ENCODE measurements around the gene TECR. TPM values are rescaled to one million over a fixed set of nuclear protein-coding genes. Genes with fewer than 3 reads are reported as not detected.

Gene TECR
- polyA plus RNA-seq, 4 donors, result 64.8 to 153 (median 142) TPM

- no peak for DNase-seq (ENCODE audit: low read depth in 4 of 4, low spot score in 3 of 4)
Observed at GRCh38 chr19:14507704-14508542, 21.5 kb upstream of the TECR start.

GRCh38 chr19:14510311-14511228 is 18.8 kb upstream of the TECR start:
- no peak for DNase-seq (ENCODE audit: low read depth in 4 of 4, low spot score in 3 of 4)

DNA sequence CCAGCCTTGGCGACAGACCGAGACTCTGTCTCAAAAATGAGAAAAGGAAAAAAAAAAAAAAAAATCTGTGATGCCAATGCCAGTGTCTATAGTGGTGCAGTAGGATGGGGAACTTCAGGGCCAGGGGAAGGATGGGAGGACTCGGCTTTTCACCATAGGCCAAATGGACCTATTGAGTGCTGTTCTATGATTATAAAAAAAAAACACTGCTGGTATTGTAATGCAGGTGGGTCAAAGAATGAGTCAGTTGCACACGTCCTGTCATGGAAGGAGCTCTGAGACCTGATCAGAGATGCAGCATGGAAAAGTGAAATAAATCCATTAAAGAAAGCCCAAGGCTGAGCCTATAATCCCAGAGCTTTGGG is 18.2 kb upstream of the TECR start:
- no peak for DNase-seq (ENCODE audit: low read depth in 4 of 4, low spot score in 3 of 4)

DNA sequence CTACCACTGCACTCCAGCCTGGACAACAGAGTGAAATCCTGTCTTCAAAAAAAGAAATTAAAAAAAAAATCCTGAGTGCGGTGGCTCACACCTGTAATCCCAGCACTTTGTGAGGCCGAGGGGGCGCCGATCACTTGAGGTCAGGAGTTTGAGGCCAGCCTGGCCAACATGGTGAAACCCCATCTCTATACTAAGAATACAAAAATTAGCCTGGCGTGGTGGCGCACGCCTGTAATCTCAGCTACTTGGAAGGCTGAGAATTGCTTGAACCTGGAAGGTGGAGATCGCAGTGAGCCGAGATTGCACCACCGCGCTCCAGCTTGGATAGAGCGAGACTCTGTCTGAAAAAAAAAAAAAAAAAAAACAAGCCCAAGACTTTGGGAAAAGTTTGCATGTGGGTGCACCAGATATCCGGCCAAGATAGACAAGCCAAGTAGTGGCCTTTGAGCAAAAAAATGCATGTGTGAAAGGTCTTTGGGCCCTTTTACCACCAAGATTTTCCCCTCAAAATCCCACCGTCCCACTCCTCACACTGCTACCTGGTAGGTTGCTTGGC is 16.9 kb upstream of the TECR start:
- no peak for DNase-seq (ENCODE audit: low read depth in 4 of 4, low spot score in 3 of 4)

GRCh38 chr19:14514215-14514863 is 15.1 kb upstream of the TECR start:
- DNase-seq (ENCODE audit: low read depth in 4 of 4, low spot score in 3 of 4), result no peak

GRCh38 chr19:14515501-14516047 is 13.8 kb upstream of the TECR start:
- no peak for DNase-seq (ENCODE audit: low read depth in 4 of 4, low spot score in 3 of 4)

DNA sequence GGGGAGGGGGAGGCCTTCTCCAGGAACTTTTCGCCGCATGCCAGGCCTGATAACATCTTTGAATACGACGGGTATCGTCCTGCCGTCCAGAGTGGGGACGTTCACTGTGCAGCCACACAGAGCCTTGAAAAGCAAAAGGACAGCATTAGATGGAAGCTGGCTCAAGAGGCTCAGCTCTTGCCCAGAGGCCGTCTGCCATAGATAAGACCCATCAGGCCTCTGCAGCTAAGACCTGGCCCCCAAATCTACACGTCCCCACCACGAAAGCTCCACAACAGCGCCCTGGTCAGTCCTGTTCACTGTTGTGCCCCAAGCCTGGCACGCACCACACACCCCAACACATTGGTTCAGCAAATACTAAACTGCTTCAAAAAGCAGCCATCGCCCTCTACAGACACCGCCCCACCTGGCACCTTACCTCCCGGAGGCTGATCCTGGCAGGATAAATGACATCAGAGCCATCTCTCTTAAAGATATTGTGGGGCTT is 13.3 kb upstream of the TECR start:
- DNase-seq (ENCODE audit: low read depth in 4 of 4, low spot score in 3 of 4), result no peak

- no peak for DNase-seq (ENCODE audit: low read depth in 4 of 4, low spot score in 3 of 4)
Observed at GRCh38 chr19:14516746-14517438, 12.5 kb upstream of the TECR start.

DNA sequence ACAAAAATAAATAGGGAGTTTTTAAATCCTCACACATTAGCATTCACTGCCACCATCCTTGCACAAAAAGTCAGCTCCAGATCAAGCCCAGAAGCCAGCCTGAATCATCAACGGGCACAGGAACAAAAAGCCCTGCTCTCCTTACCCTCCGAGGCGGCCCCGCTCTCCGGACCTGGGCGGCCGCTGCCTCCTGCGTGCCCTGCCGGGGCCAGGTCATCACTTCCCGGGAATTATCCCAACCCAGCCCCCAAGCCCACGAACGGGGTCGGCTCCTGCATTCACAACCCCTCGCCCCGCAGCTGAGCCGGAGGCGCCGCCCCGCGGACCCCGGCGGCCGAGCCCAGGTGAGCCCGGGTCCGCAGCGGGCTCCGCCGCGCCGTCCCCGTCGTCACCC is 12.0 kb upstream of the TECR start:
- DNase-seq (ENCODE audit: low read depth in 4 of 4, low spot score in 3 of 4), result no peak

GRCh38 chr19:14517840-14518505 is 11.4 kb upstream of the TECR start, which contains the start of gene DNAJB1:
Gene DNAJB1, minus strand, starts transcription at chr19:14518397. Its CDS starts 48 bp downstream, at chr19:14518349.
- DNase-seq (ENCODE audit: low read depth in 4 of 4, low spot score in 3 of 4), result no peak

- DNase-seq (ENCODE audit: low read depth in 4 of 4, low spot score in 3 of 4), result no peak
Observed at GRCh38 chr19:14519245-14519859, 10.0 kb upstream of the TECR start.

GRCh38 chr19:14519860-14520407 is 9.5 kb upstream of the TECR start:
- no peak for DNase-seq (ENCODE audit: low read depth in 4 of 4, low spot score in 3 of 4)

- no peak for DNase-seq (ENCODE audit: low read depth in 4 of 4, low spot score in 3 of 4)
Observed at GRCh38 chr19:14520543-14520942, 8.9 kb upstream of the TECR start.

GRCh38 chr19:14525729-14526128 is 3.7 kb upstream of the TECR start:
- DNase-seq (ENCODE audit: low read depth in 4 of 4, low spot score in 3 of 4), result no peak

GRCh38 chr19:14526423-14526822 is 3.0 kb upstream of the TECR start:
- no peak for DNase-seq (ENCODE audit: low read depth in 4 of 4, low spot score in 3 of 4)

DNA sequence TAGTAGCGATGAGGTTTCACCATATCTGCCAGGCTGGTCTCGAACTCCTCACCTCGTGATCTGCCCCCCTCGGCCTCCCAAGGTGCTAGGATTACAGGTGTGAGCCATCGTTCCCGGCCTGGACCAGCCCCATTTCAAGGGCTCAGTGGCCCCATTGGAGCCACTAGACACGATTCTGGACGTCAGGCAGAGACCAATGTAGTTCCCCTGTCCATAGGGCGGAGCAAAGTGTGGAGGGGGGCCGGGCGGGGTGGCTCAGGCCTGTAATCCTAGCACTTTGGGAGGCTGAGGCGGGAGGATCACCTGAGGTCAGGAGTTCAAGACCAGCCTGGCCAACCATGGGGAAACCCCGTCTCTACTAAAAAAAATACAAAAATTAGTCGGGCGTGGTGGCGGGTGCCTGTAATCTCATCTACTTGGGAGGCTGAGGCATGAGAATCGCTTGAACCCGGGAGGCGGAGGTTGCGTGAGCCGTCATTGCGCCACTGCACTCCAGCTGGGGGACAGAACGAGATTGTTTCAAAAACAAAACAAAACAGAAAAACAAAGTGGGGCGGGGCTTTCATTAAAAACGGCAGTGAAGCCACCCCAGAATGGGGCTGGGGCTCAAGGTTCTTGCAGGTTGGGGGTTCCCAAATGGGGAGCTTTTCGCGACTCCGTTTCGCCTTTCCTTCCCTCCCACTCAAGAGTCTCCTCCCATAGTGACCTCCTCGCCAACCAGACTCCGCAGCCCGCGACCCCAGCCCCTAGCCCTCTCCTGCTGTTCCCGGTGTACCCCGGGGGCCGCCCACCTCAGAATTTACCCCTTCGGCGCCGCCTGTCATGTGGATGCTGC is 758 bp upstream of the TECR start:
- no peak for DNase-seq (ENCODE audit: low read depth in 4 of 4, low spot score in 3 of 4)

DNA sequence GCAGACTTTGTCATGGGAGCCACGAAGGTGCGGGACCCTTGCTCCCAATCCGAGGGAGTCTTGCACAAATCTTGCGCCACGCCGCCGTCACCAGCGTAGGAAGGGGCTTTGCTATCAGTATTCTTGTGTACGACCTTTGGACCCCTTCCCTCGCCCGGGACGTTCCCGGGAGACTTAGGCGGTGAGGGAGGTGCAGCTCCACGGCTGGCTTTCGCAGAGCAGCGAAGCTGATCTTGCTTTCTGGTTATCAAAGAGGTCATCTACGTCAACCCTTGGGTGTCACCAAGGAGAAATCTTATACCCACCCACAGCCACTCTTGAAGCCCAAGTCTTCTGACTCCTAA is 583 bp downstream of the TECR start:
- DNase-seq (ENCODE audit: low read depth in 4 of 4, low spot score in 3 of 4), result no peak

DNA sequence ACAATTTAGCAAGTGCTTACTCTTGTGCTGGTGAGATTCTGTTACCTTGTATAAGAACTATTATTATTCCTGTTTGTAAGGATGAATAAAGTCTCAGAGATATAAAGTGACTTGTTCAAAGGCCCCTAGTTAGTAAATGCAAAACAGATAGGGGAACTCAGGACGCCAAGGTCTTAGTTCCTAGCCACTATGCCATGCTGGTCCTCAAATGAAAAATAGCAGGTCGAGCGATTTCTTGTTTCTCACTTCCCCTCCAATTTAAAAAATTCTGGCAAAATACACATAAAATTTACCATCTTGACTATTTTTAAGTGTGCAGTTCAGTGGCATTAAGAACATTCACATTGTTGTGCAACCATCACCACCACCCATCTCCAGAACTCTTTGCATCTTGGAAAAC is 1.1 kb downstream of the TECR start:
- DNase-seq (ENCODE audit: low read depth in 4 of 4, low spot score in 3 of 4), result no peak

Measured in left renal pelvis (tissue), 4 donors.